GM12801 (cell line): Measurements from ENCODE around the gene REC8.

ENCODE experiments used
- TF ChIP-seq, protein P1 (sequence below): IDR thresholded peaks from one replicate; pipeline ENCODE4 v1.5.1; 2011; ENCODE audit warnings: control low read depth; ENCODE audit not compliant: insufficient read length; ENCODE audit errors: extremely low read depth

Gene REC8

DNA sequence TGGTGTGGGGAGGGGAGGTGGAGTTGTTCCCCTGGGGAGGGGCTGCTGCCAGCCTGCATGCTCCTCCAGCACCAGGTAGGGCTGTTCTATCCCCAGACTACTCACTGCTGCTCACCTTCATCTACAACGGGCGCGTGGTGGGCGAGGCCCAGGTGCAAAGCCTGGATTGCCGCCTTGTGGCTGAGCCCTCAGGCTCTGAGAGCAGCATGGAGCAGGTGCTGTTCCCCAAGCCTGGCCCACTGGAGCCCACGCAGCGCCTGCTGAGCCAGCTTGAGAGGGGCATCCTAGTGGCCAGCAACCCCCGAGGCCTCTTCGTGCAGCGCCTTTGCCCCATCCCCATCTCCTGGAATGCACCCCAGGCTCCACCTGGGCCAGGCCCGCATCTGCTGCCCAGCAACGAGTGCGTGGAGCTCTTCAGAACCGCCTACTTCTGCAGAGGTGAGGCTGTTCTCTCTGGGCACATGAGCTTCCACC lies 7.3 kb upstream of the REC8 start:
- TF ChIP-seq, protein P1, sequence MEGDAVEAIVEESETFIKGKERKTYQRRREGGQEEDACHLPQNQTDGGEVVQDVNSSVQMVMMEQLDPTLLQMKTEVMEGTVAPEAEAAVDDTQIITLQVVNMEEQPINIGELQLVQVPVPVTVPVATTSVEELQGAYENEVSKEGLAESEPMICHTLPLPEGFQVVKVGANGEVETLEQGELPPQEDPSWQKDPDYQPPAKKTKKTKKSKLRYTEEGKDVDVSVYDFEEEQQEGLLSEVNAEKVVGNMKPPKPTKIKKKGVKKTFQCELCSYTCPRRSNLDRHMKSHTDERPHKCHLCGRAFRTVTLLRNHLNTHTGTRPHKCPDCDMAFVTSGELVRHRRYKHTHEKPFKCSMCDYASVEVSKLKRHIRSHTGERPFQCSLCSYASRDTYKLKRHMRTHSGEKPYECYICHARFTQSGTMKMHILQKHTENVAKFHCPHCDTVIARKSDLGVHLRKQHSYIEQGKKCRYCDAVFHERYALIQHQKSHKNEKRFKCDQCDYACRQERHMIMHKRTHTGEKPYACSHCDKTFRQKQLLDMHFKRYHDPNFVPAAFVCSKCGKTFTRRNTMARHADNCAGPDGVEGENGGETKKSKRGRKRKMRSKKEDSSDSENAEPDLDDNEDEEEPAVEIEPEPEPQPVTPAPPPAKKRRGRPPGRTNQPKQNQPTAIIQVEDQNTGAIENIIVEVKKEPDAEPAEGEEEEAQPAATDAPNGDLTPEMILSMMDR = no peak

DNA sequence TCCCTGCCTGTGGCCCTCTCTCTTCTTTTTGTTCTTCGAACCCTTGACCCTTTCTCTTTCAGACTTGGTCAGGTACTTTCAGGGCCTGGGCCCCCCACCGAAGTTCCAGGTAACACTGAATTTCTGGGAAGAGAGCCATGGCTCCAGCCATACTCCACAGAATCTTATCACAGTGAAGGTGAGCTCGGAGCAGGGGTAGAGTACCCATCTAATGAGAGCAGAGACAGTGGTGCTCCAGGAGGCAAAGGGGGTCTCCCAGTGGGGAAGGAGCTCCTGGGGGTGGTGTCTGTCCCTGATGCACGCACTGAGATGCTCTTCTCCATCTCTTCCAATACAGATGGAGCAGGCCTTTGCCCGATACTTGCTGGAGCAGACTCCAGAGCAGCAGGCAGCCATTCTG lies 6.1 kb upstream of the REC8 start:
- TF ChIP-seq, protein P1 = no peak

DNA sequence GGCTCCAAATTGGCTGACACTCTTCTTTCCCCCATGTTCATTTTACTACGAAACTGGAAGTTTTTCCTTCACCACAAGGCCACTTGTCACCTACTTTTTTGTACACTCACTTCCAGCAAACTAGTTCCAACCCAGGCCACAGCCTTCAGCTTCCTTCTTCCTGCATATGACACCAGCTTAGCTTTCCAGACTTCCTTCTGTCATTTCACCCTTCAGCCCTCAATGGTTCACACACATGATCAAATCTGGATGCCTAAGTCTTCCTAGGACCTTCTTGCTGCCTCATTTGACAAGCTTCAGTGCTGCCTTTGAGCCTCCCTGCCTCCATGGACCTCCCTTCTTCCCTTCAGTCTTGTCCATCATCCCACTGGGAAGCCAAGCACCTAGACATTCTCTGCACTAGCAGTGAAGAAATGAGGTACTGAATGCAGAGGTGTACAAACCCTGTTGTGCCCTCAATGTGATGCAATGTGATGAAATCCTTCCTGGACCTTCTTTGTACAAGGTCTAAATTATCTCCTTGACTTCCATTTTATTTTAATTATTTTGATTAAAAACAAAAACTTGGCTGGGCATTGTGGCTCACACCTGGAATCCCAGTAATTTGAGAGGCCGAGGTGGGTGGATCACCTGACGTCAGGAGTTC lies 4.3 kb upstream of the REC8 start:
- TF ChIP-seq, protein P1 = no peak

DNA sequence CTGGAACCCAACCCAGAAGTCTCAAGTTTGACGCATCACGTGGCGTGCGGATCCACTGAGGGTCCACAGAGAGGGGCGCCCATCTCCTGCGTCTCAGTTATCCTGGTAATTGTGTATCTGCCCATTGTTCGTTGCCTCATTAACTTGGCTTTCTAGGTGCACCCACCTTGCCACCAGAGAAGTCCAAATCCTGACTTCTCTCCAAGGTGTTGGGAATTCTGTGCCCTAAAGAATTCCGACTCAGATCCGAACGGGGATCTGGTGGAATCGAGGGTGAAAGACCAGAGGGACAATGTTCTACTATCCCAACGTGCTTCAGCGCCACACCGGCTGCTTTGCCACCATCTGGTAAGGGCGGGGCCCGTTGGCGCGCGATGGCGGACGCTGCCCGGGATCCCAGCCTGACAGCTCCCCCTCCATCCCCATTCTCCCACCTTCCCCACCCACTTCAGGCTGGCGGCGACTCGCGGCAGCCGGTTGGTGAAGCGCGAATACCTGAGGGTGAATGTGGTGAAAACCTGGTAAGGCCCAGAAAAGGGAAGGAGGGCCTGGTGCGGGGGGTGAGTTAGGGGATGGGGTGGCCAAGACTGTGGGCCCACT lies 481 bp downstream of the REC8 start:
- TF ChIP-seq, protein P1 = no peak

DNA sequence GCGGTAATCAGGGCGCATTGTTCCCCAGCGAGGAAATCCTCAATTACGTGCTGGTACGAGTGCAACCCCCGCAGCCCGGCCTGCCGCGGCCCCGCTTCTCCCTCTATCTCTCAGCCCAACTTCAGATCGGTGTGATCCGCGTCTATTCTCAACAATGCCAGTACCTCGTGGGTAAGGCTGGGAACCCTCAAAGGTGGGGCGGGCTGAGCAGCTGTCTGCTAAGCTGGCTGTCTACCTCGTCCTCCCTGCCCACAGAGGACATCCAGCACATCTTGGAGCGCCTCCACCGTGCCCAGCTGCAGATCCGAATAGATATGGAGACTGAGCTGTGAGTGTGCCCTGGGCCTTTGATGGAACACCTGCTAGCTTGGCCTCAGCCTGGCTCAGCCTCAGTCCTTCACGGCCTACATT lies 996 bp downstream of the REC8 start:
- TF ChIP-seq, protein P1 = no peak

DNA sequence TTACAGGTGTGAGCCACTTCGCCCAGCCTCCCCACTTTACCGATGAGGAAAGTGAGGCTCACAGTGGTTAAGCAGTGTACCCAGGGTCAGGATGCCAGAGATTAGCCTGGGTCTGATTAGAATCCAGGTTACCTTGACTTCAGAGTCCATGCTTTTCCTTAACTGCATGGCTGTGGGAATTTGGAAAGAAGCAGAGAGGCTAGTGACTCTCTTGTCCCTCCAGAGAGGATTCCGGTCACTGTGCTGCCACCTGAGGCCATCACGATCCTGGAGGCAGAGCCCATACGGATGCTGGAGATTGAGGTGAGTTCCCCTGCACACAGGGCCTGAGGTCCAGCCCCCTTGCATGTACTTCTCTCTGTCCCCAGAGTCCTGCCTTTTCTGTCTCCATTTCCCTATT lies 4.7 kb downstream of the REC8 start:
- TF ChIP-seq, protein P1 = no peak

DNA sequence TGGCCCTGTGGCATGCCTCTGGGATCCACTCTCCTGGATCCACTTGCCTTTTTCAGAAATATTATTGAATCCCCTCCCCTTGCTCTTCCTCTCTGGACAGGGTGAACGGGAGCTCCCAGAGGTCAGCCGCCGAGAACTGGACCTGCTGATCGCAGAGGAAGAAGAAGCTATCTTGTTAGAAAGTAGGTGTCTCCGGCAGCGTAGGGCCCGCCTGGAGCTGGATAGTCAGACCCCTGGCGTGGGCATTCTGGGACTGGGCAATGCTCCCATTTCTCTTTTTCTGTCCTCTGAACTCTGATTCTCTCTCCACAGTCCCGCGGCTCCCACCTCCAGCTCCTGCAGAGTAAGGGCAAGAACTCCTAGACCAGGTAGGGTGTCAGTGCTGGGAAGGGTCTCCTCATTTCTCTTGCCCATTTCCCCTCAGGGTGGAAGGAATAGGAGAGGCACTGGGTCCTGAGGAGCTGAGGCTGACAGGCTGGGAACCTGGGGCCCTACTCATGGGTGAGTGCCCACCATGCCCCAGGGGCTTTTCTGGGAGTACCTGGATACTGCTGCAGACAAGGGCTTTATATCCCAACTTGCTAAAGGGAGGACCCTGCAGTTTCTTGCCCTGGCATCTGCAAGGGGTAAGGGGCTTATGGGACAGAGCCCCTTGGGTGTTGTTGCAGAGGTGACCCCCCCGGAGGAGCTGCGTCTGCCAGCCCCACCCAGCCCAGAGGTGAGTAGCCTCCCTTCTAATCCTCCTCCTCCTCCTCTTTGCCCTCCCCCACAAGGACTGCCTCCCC lies 5.4 kb downstream of the REC8 start:
- TF ChIP-seq, protein P1 = no peak
